ENCODE data around the gene C10orf71. TPM values are rescaled to one million over a fixed set of nuclear protein-coding genes. Genes with fewer than 3 reads are reported as not detected.

C10orf71 gene
- total RNA-seq, 1 donor, result not detected

GRCh38 chr10:49329146-49329505 is 30.2 kb downstream of the C10orf71 start:
- DNase-seq (ENCODE audit: low read depth), result no peak
- H3K4me3 ChIP-seq (ENCODE audit: low read depth, low read length), result no peak overlapping the region
- TF ChIP-seq, protein P1, sequence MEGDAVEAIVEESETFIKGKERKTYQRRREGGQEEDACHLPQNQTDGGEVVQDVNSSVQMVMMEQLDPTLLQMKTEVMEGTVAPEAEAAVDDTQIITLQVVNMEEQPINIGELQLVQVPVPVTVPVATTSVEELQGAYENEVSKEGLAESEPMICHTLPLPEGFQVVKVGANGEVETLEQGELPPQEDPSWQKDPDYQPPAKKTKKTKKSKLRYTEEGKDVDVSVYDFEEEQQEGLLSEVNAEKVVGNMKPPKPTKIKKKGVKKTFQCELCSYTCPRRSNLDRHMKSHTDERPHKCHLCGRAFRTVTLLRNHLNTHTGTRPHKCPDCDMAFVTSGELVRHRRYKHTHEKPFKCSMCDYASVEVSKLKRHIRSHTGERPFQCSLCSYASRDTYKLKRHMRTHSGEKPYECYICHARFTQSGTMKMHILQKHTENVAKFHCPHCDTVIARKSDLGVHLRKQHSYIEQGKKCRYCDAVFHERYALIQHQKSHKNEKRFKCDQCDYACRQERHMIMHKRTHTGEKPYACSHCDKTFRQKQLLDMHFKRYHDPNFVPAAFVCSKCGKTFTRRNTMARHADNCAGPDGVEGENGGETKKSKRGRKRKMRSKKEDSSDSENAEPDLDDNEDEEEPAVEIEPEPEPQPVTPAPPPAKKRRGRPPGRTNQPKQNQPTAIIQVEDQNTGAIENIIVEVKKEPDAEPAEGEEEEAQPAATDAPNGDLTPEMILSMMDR (IDR thresholded peaks at IDR 0.05; ENCODE audit: insufficient read depth, low read depth, low read length), result no peak

- TF ChIP-seq, protein P1 (IDR thresholded peaks at IDR 0.05; ENCODE audit: insufficient read depth, low read depth, low read length), result no peak
- H3K4me3 ChIP-seq (ENCODE audit: low read depth, low read length), result no peak overlapping the region
- no peak for DNase-seq (ENCODE audit: low read depth)
Observed at GRCh38 chr10:49330127-49330665, 31.2 kb downstream of the C10orf71 start.

DNA sequence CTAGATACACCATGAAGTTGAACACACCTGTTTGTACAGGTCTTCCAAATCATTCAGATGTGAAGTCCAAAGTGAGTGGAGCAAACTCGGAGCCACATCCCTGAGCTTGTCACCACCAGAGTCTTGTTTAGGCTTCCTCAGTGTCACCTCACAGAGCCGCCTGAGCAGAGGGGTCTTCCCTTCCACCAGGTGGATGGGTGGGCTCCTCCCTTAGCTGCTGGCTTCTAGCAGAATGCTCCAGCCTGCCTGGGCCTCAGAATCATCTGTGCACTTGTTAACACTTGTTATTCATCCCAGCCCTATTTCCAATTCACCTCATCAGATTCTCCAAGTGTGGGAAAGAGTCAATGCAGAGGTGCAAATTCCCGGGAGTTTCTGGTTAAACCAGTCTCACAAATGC is 32.5 kb downstream of the C10orf71 start:
- TF ChIP-seq, protein P1 (IDR thresholded peaks at IDR 0.05; ENCODE audit: insufficient read depth, low read depth, low read length), result no peak
- DNase-seq (ENCODE audit: low read depth), result no peak
- no peak overlapping the region for H3K4me3 ChIP-seq (ENCODE audit: low read depth, low read length)

DNA sequence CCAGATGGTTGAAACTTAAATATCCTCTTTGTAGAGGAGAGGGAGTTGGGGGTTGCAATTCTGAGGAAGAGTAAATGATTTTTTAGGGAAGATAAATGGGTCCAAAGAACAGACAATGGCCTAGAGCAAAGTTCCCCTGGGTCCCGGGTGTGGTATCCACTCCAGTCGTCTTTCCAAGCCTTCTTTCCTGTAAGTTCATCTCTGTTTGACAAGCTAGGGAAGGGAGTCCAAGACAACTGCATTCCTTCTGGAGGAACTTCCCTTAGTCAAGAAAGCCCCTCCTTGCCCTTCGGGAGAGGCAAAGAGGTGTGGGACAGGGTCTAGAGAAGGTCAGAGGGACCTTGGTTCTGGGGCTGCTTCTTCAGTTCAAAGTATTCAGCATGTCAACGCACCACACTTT is 33.4 kb downstream of the C10orf71 start:
- DNase-seq (ENCODE audit: low read depth), result no peak
- no peak overlapping the region for H3K4me3 ChIP-seq (ENCODE audit: low read depth, low read length)
- TF ChIP-seq, protein P1 (IDR thresholded peaks at IDR 0.05; ENCODE audit: insufficient read depth, low read depth, low read length), result no peak

DNA sequence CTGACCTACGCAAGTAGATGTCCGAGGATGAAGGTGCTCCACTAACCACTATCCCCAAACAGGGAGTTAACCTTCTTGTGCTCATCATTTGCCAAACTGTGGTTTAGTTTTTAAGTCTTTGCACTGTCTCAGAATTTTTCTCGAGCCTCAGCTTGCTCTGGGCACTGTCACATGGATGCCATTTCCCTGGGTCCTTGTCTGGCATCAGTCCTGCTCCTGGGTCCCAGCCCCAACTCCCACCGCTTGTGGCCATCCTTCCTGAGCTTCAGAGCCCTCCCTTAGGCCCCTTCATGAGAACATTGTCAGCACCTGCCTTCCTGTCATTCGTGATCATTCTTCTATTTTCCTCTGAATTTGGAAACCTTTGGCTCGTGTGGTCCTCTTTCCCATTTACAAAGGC is 33.8 kb downstream of the C10orf71 start:
- no peak for DNase-seq (ENCODE audit: low read depth)
- TF ChIP-seq, protein P1 (IDR thresholded peaks at IDR 0.05; ENCODE audit: insufficient read depth, low read depth, low read length), result no peak
- no peak overlapping the region for H3K4me3 ChIP-seq (ENCODE audit: low read depth, low read length)

DNA sequence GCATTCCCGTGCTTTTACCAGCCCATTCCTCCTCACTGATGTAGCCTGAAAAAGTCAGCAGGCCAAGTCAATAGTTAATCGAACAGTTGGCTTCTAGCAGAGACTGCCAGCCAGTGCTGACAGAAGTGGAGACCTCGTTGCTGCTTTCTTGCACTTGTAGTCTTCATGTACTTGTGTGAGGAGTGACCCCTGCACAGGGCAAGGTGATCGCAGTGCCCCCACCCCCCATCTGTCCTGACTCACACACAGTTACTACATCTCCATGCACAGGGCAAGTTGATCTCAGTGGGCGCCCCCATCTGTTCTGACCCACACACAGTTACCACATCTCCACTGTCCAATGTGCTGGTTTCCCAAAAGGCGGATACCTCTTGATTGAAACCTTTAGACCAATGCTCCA is 34.2 kb downstream of the C10orf71 start:
- DNase-seq (ENCODE audit: low read depth), result no peak
- TF ChIP-seq, protein P1 (IDR thresholded peaks at IDR 0.05; ENCODE audit: insufficient read depth, low read depth, low read length), result no peak
- H3K4me3 ChIP-seq (ENCODE audit: low read depth, low read length), result no peak overlapping the region

GRCh38 chr10:49334964-49335363 is 36.0 kb downstream of the C10orf71 start:
- H3K4me3 ChIP-seq (ENCODE audit: low read depth, low read length), result no peak overlapping the region
- DNase-seq (ENCODE audit: low read depth), result no peak
- TF ChIP-seq, protein P1 (IDR thresholded peaks at IDR 0.05; ENCODE audit: insufficient read depth, low read depth, low read length), result no peak

Data from fibroblast of villous mesenchyme (primary cell).